ENCODE measurements around the gene HLA-DQA2.

The HLA-DQA2 gene

GRCh38 chr6:32703347-32703746 lies 37.8 kb upstream of the HLA-DQA2 start:
- no peak for TF ChIP-seq TAF1 (IDR thresholded peaks at IDR 0.05; ENCODE audit: borderline replicate concordance, insufficient read depth, low read length)
- TF ChIP-seq REST (IDR thresholded peaks at IDR 0.05; ENCODE audit: insufficient read depth in 1 of 2, low read depth in 2 of 2, low read length in 2 of 2): no peak
- TF ChIP-seq FOXP2 (optimal IDR thresholded peaks at IDR 0.05; ENCODE audit: borderline replicate concordance, extremely low read depth, extremely low read length, insufficient read depth): no peak
- TF ChIP-seq SIN3A (IDR thresholded peaks at IDR 0.05; ENCODE audit: borderline replicate concordance, insufficient read depth, low read length): no peak
- TF ChIP-seq POLR2AphosphoS5 (IDR thresholded peaks at IDR 0.05; ENCODE audit: low read depth, low read length): no peak

GRCh38 chr6:32709625-32710024 lies 31.6 kb upstream of the HLA-DQA2 start:
- TF ChIP-seq SIN3A (IDR thresholded peaks at IDR 0.05; ENCODE audit: borderline replicate concordance, insufficient read depth, low read length): no peak

GRCh38 chr6:32713241-32713640 lies 27.9 kb upstream of the HLA-DQA2 start:
- TF ChIP-seq SIN3A (IDR thresholded peaks at IDR 0.05; ENCODE audit: borderline replicate concordance, insufficient read depth, low read length) (no peak), FOXP2 (optimal IDR thresholded peaks at IDR 0.05; ENCODE audit: borderline replicate concordance, extremely low read depth, extremely low read length, insufficient read depth) (no peak), POLR2AphosphoS5 (IDR thresholded peaks at IDR 0.05; ENCODE audit: low read depth, low read length) (no peak), TAF1 (IDR thresholded peaks at IDR 0.05; ENCODE audit: borderline replicate concordance, insufficient read depth, low read length) (no peak)

GRCh38 chr6:32716396-32716795 lies 24.8 kb upstream of the HLA-DQA2 start:
- TF ChIP-seq TAF1 (IDR thresholded peaks at IDR 0.05; ENCODE audit: borderline replicate concordance, insufficient read depth, low read length): no peak
- no peak for TF ChIP-seq POLR2AphosphoS5 (IDR thresholded peaks at IDR 0.05; ENCODE audit: low read depth, low read length)
- TF ChIP-seq FOXP2 (optimal IDR thresholded peaks at IDR 0.05; ENCODE audit: borderline replicate concordance, extremely low read depth, extremely low read length, insufficient read depth): no peak
- no peak for TF ChIP-seq SIN3A (IDR thresholded peaks at IDR 0.05; ENCODE audit: borderline replicate concordance, insufficient read depth, low read length)
- no peak for TF ChIP-seq REST (IDR thresholded peaks at IDR 0.05; ENCODE audit: insufficient read depth in 1 of 2, low read depth in 2 of 2, low read length in 2 of 2)

GRCh38 chr6:32718879-32719278 lies 22.3 kb upstream of the HLA-DQA2 start:
- TF ChIP-seq REST (IDR thresholded peaks at IDR 0.05; ENCODE audit: insufficient read depth in 1 of 2, low read depth in 2 of 2, low read length in 2 of 2): no peak
- no peak for TF ChIP-seq SIN3A (IDR thresholded peaks at IDR 0.05; ENCODE audit: borderline replicate concordance, insufficient read depth, low read length)
- no peak for TF ChIP-seq TAF1 (IDR thresholded peaks at IDR 0.05; ENCODE audit: borderline replicate concordance, insufficient read depth, low read length)
- no peak for TF ChIP-seq POLR2AphosphoS5 (IDR thresholded peaks at IDR 0.05; ENCODE audit: low read depth, low read length)
- TF ChIP-seq FOXP2 (optimal IDR thresholded peaks at IDR 0.05; ENCODE audit: borderline replicate concordance, extremely low read depth, extremely low read length, insufficient read depth): no peak

- no peak for TF ChIP-seq REST (IDR thresholded peaks at IDR 0.05; ENCODE audit: insufficient read depth in 1 of 2, low read depth in 2 of 2, low read length in 2 of 2)
- TF ChIP-seq TAF1 (IDR thresholded peaks at IDR 0.05; ENCODE audit: borderline replicate concordance, insufficient read depth, low read length): no peak
- no peak for TF ChIP-seq SIN3A (IDR thresholded peaks at IDR 0.05; ENCODE audit: borderline replicate concordance, insufficient read depth, low read length)
- TF ChIP-seq POLR2AphosphoS5 (IDR thresholded peaks at IDR 0.05; ENCODE audit: low read depth, low read length): no peak
- no peak for TF ChIP-seq FOXP2 (optimal IDR thresholded peaks at IDR 0.05; ENCODE audit: borderline replicate concordance, extremely low read depth, extremely low read length, insufficient read depth)
Observed at GRCh38 chr6:32738126-32738525, 3.1 kb upstream of the HLA-DQA2 start.
